ENCODE measurements around the gene FLRT2. TPM values are rescaled to one million over a fixed set of nuclear protein-coding genes. Genes with fewer than 3 reads are reported as not detected.
A peak's percentile ranks its signal among the peaks of the same experiment; 100 is the strongest.

FLRT2 gene
- total RNA-seq, 1 donor = 39.1 TPM

- H3K9me3 ChIP-seq (ENCODE audit: low read depth, low read length) = no peaks in the 10 kb centered on the region
- no peaks in the 10 kb centered on the region for H3K27me3 ChIP-seq (ENCODE audit: insufficient read depth, low read length)
- DNase-seq (ENCODE audit: insufficient read length, low spot score, missing footprints) = peak; percentile 94
- peak overlapping the region; percentile 73 for H3K4me3 ChIP-seq (ENCODE audit: insufficient read depth, low read length)
- H3K36me3 ChIP-seq (ENCODE audit: insufficient read depth, low read length) = no peaks in the 10 kb centered on the region
- H4K20me1 ChIP-seq (ENCODE audit: insufficient read depth, low read length) = peaks cover 4% of the 10 kb centered on the region
- H2AFZ ChIP-seq (ENCODE audit: low read length) = peak overlapping the region; percentile 95
- H3K79me2 ChIP-seq (ENCODE audit: insufficient read depth, low read length) = peaks cover 54% of the 10 kb centered on the region
- H3K27ac ChIP-seq (ENCODE audit: low read depth, low read length) = peak overlapping the region; percentile 94
- H3K4me2 ChIP-seq (ENCODE audit: insufficient read depth, low read length) = peak overlapping the region; percentile 99
- no peak for TF ChIP-seq CTCF (IDR thresholded peaks at IDR 0.05; ENCODE audit: extremely low read depth, low read depth, low read length)
- peaks cover 42% of the 10 kb centered on the region for H3K4me1 ChIP-seq (ENCODE audit: insufficient read depth, low read length)
Observed at GRCh38 chr14:85533023-85533860, 3.3 kb downstream of the FLRT2 start.

- DNase-seq (ENCODE audit: insufficient read length, low spot score, missing footprints) = peak; percentile 85
- H3K27ac ChIP-seq (ENCODE audit: low read depth, low read length) = peak overlapping the region; percentile 26
- TF ChIP-seq CTCF (IDR thresholded peaks at IDR 0.05; ENCODE audit: extremely low read depth, low read depth, low read length) = no peak
- H3K4me3 ChIP-seq (ENCODE audit: insufficient read depth, low read length) = peak overlapping the region; percentile 73
- no peaks in the 10 kb centered on the region for H3K9me3 ChIP-seq (ENCODE audit: low read depth, low read length)
- peaks cover 60% of the 10 kb centered on the region for H3K79me2 ChIP-seq (ENCODE audit: insufficient read depth, low read length)
- H3K4me2 ChIP-seq (ENCODE audit: insufficient read depth, low read length) = peak overlapping the region; percentile 99
- peaks cover 39% of the 10 kb centered on the region for H3K4me1 ChIP-seq (ENCODE audit: insufficient read depth, low read length)
- H4K20me1 ChIP-seq (ENCODE audit: insufficient read depth, low read length) = peaks cover 4% of the 10 kb centered on the region
- H2AFZ ChIP-seq (ENCODE audit: low read length) = peak overlapping the region; percentile 73
- no peaks in the 10 kb centered on the region for H3K27me3 ChIP-seq (ENCODE audit: insufficient read depth, low read length)
- no peaks in the 10 kb centered on the region for H3K36me3 ChIP-seq (ENCODE audit: insufficient read depth, low read length)
Observed at GRCh38 chr14:85533861-85534291, 3.9 kb downstream of the FLRT2 start.

GRCh38 chr14:85534458-85535293 is 4.7 kb downstream of the FLRT2 start:
- H3K9me3 ChIP-seq (ENCODE audit: low read depth, low read length) = no peaks in the 10 kb centered on the region
- H3K79me2 ChIP-seq (ENCODE audit: insufficient read depth, low read length) = peaks cover 68% of the 10 kb centered on the region
- peaks cover 4% of the 10 kb centered on the region for H4K20me1 ChIP-seq (ENCODE audit: insufficient read depth, low read length)
- no peak for TF ChIP-seq CTCF (IDR thresholded peaks at IDR 0.05; ENCODE audit: extremely low read depth, low read depth, low read length)
- H3K36me3 ChIP-seq (ENCODE audit: insufficient read depth, low read length) = no peaks in the 10 kb centered on the region
- peak overlapping the region; percentile 26 for H3K27ac ChIP-seq (ENCODE audit: low read depth, low read length)
- H2AFZ ChIP-seq (ENCODE audit: low read length) = peak overlapping the region; percentile 73
- H3K4me2 ChIP-seq (ENCODE audit: insufficient read depth, low read length) = peak overlapping the region; percentile 99
- H3K4me3 ChIP-seq (ENCODE audit: insufficient read depth, low read length) = peak overlapping the region; percentile 73
- no peaks in the 10 kb centered on the region for H3K27me3 ChIP-seq (ENCODE audit: insufficient read depth, low read length)
- peak; percentile 87 for DNase-seq (ENCODE audit: insufficient read length, low spot score, missing footprints)
- H3K4me1 ChIP-seq (ENCODE audit: insufficient read depth, low read length) = peaks cover 38% of the 10 kb centered on the region
